ENCODE data around the gene LRFN2.

Gene LRFN2

DNA sequence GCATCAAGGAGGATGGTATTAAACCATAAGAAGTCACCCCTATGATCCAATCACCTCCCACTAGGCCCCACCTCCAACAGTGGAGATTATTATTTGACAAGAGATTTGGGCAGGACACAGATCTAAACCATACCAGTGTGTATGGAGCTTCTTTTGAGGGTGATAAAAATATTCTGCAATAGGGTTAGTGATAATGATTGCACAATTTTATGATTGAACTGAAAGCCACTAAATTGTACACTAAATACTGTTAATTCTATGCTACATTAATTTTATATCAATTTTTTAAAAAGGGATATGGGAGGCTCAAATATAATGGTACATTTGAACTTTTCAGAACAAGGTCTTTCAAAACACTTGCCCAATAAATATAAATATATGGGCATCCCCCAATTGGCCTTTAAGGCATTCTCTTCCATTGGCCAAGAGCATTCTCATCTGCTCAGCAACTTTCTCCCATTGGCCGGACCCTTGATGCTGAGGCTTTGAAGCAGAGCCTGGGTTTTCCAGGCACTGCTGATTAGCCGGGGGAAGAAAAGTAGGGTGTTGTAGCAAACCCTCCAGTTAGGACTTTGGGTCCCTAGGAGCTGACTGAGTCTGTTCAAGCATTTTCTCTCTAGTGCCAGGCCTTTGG, 209.9 kb downstream of the LRFN2 start:
- ChIA-PET POLR2A (no interaction called here), CTCF (no interaction called here)
- TF ChIP-seq CTBP1 (IDR thresholded peaks at IDR 0.05; ENCODE audit: borderline replicate concordance) (no peak), SP1 (IDR thresholded peaks at IDR 0.05) (no peak), FOXK2 (IDR thresholded peaks at IDR 0.05) (no peak), LEF1 (IDR thresholded peaks at IDR 0.05; ENCODE audit: borderline replicate concordance) (no peak), NFRKB (IDR thresholded peaks at IDR 0.05) (no peak)
- no peak for DNase-seq (ENCODE audit: extremely low spot score)

DNA sequence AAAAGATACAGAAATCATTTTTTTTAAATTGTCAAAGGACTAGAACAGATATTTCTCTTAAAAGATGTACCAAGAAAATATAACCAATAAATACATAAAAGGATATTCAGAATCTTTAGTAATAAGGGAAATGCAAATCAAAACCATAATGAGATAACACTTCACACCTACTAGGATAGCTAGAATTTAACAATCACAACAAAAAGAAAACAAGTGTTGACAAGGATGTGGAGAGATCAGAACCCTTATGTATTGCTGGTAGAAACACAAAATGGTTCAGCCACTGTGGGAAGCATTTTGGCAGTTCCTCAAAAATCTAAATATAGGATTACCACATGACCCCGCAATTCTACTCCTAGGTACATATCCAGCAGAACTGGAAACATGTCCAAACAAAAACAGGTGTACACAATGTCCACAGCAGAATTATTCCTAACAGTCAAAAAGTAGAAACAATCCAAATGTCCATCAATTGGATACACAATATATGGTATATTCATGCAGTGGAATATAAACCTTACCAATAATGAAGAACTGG, 211.0 kb downstream of the LRFN2 start:
- no peak for DNase-seq (ENCODE audit: extremely low spot score)
- TF ChIP-seq SP1 (IDR thresholded peaks at IDR 0.05) = no peak
- TF ChIP-seq FOXA1 (IDR thresholded peaks at IDR 0.05) = no peak
- TF ChIP-seq HDGF (IDR thresholded peaks at IDR 0.05; ENCODE audit: borderline replicate concordance) = no peak
- TF ChIP-seq ZNF384 (IDR thresholded peaks at IDR 0.05) = no peak
- TF ChIP-seq NFRKB (IDR thresholded peaks at IDR 0.05) = no peak
- TF ChIP-seq SUZ12 (IDR thresholded peaks at IDR 0.05) = no peak
- TF ChIP-seq L3MBTL2 (conservative IDR thresholded peaks at IDR 0.05) = no peak
- TF ChIP-seq BHLHE40 (IDR thresholded peaks at IDR 0.05; ENCODE audit: borderline replicate concordance) = no peak
- TF ChIP-seq ELF4 (IDR thresholded peaks at IDR 0.05) = no peak
- TF ChIP-seq FOXM1 (IDR thresholded peaks at IDR 0.05; ENCODE audit: borderline replicate concordance) = no peak
- no peak for TF ChIP-seq TARDBP (IDR thresholded peaks at IDR 0.05)
- TF ChIP-seq CTBP1 (IDR thresholded peaks at IDR 0.05; ENCODE audit: borderline replicate concordance) = no peak
- no peak for TF ChIP-seq FOXK2 (IDR thresholded peaks at IDR 0.05)
- TF ChIP-seq, protein P1, sequence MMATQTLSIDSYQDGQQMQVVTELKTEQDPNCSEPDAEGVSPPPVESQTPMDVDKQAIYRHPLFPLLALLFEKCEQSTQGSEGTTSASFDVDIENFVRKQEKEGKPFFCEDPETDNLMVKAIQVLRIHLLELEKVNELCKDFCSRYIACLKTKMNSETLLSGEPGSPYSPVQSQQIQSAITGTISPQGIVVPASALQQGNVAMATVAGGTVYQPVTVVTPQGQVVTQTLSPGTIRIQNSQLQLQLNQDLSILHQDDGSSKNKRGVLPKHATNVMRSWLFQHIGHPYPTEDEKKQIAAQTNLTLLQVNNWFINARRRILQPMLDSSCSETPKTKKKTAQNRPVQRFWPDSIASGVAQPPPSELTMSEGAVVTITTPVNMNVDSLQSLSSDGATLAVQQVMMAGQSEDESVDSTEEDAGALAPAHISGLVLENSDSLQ (IDR thresholded peaks at IDR 0.05) = no peak
- TF ChIP-seq LEF1 (IDR thresholded peaks at IDR 0.05; ENCODE audit: borderline replicate concordance) = no peak
- no peak for TF ChIP-seq ARNT (IDR thresholded peaks at IDR 0.05)
- POLR2A ChIA-PET = no interaction called here
- CTCF ChIA-PET = no interaction called here

DNA sequence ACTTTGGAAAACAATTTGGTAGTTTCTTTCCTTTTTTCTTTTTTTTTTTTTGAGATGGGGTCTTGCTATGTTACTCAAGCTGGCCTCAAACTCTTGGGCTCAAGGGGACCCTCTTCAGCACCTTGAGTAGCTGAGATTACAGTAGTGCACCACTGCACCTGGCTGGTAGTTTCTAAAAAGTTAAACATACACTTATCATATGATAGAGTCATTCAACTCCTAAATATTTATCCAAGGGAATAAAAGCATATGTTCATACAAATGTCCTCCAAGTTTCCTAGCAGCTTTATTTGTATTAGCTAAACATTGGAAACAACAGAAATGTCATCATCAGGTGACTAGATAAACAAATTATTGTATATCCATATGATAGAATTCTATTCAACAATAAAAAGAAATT, 213.9 kb downstream of the LRFN2 start:
- no peak for DNase-seq (ENCODE audit: extremely low spot score)
- TF ChIP-seq ARNT (IDR thresholded peaks at IDR 0.05) (no peak), FOXA1 (IDR thresholded peaks at IDR 0.05) (no peak), FOXK2 (IDR thresholded peaks at IDR 0.05) (no peak), HDGF (IDR thresholded peaks at IDR 0.05; ENCODE audit: borderline replicate concordance) (no peak), ZNF384 (IDR thresholded peaks at IDR 0.05) (no peak), TARDBP (IDR thresholded peaks at IDR 0.05) (no peak), SUZ12 (IDR thresholded peaks at IDR 0.05) (no peak), SP1 (IDR thresholded peaks at IDR 0.05) (no peak), NFRKB (IDR thresholded peaks at IDR 0.05) (no peak), L3MBTL2 (conservative IDR thresholded peaks at IDR 0.05) (no peak), ELF4 (IDR thresholded peaks at IDR 0.05) (no peak), LEF1 (IDR thresholded peaks at IDR 0.05; ENCODE audit: borderline replicate concordance) (no peak), BHLHE40 (IDR thresholded peaks at IDR 0.05; ENCODE audit: borderline replicate concordance) (no peak), FOXM1 (IDR thresholded peaks at IDR 0.05; ENCODE audit: borderline replicate concordance) (no peak), CTBP1 (IDR thresholded peaks at IDR 0.05; ENCODE audit: borderline replicate concordance) (no peak)
- TF ChIP-seq, protein P1 (IDR thresholded peaks at IDR 0.05) = no peak
- POLR2A ChIA-PET = no interaction called here
- CTCF ChIA-PET = no interaction called here

DNA sequence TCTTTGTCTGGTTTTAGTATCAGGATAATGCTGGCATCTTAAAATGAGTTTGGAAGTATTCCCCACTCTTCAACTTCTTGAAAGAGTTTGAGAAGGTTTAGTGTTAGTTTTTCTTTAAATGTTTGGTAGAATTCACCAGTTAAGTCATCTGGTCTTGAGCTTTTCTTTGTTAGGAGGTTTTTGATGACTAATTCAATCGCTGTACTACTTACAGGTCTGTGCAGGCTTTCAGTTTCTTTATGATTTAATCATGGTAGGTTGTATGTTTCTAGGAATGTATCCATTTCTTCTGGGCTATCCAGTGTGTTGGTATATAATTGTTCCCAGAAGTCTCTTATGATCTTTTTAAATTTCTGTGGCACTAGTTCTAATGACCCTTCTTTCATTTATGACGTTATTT, 215.5 kb downstream of the LRFN2 start:
- TF ChIP-seq ZNF384 (IDR thresholded peaks at IDR 0.05) = no peak
- TF ChIP-seq FOXA1 (IDR thresholded peaks at IDR 0.05) = no peak
- TF ChIP-seq, protein P1 (IDR thresholded peaks at IDR 0.05) = no peak
- TF ChIP-seq FOXK2 (IDR thresholded peaks at IDR 0.05) = no peak
- no peak for TF ChIP-seq ELF4 (IDR thresholded peaks at IDR 0.05)
- TF ChIP-seq BHLHE40 (IDR thresholded peaks at IDR 0.05; ENCODE audit: borderline replicate concordance) = no peak
- no peak for TF ChIP-seq SUZ12 (IDR thresholded peaks at IDR 0.05)
- no peak for TF ChIP-seq FOXM1 (IDR thresholded peaks at IDR 0.05; ENCODE audit: borderline replicate concordance)
- no peak for TF ChIP-seq HDGF (IDR thresholded peaks at IDR 0.05; ENCODE audit: borderline replicate concordance)
- TF ChIP-seq ARNT (IDR thresholded peaks at IDR 0.05) = no peak
- no peak for TF ChIP-seq CTBP1 (IDR thresholded peaks at IDR 0.05; ENCODE audit: borderline replicate concordance)
- TF ChIP-seq L3MBTL2 (conservative IDR thresholded peaks at IDR 0.05) = no peak
- POLR2A ChIA-PET = no interaction called here
- DNase-seq (ENCODE audit: extremely low spot score) = no peak
- CTCF ChIA-PET = no interaction called here

DNA sequence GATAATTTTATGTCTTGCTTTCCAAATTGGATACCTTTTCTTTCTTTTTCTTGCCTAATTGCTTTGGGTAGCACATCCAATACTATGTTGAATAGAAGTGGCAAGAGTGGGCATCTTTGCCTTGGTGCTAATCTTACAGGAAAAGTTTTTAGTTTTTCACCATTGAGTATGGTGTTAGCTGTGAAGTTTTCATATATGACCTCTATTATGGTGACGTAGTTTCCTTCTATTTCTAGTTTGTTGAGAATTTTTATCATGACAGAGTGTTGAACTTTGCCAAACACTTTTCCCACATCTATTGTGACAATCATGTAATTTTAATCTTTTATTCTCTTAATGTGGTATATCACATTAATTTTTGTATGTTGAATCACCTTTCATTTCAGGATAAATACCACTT, 216.1 kb downstream of the LRFN2 start:
- TF ChIP-seq FOXA1 (IDR thresholded peaks at IDR 0.05) (no peak), LEF1 (IDR thresholded peaks at IDR 0.05; ENCODE audit: borderline replicate concordance) (no peak), L3MBTL2 (conservative IDR thresholded peaks at IDR 0.05) (no peak), BHLHE40 (IDR thresholded peaks at IDR 0.05; ENCODE audit: borderline replicate concordance) (no peak), CTBP1 (IDR thresholded peaks at IDR 0.05; ENCODE audit: borderline replicate concordance) (no peak), ARNT (IDR thresholded peaks at IDR 0.05) (no peak), TARDBP (IDR thresholded peaks at IDR 0.05) (no peak), NFRKB (IDR thresholded peaks at IDR 0.05) (no peak), FOXM1 (IDR thresholded peaks at IDR 0.05; ENCODE audit: borderline replicate concordance) (no peak), HDGF (IDR thresholded peaks at IDR 0.05; ENCODE audit: borderline replicate concordance) (no peak), ZNF384 (IDR thresholded peaks at IDR 0.05) (no peak), SP1 (IDR thresholded peaks at IDR 0.05) (no peak), FOXK2 (IDR thresholded peaks at IDR 0.05) (no peak), SUZ12 (IDR thresholded peaks at IDR 0.05) (no peak), ELF4 (IDR thresholded peaks at IDR 0.05) (no peak)
- TF ChIP-seq, protein P1 (IDR thresholded peaks at IDR 0.05) = no peak
- POLR2A ChIA-PET = no interaction called here
- CTCF ChIA-PET = no interaction called here
- no peak for DNase-seq (ENCODE audit: extremely low spot score)
